GM21528 (cell line): Measurements from ENCODE around the gene MFSD6.
A peak's percentile ranks its signal among the peaks of the same experiment; 100 is the strongest.
"Not testable (repeated sequence)": the region's sequence is repeated elsewhere in the genome, so short reads cannot be mapped to it uniquely, and the experiment has no call there.

ENCODE experiments used
- ATAC-seq: cut with Tn5 transposase; IDR thresholded peaks from one replicate; pipeline ENCODE4 v1.9.1; 2021; ENCODE audit warnings: mild to moderate bottlenecking, moderate library complexity; ENCODE audit not compliant: unreplicated experiment, low FRiP score

The MFSD6 gene

GRCh38 chr2:190404487-190404886 lies 3.7 kb upstream of the MFSD6 start:
- no peak for ATAC-seq

GRCh38 chr2:190405070-190405469 lies 3.1 kb upstream of the MFSD6 start:
- no peak for ATAC-seq

GRCh38 chr2:190405995-190406394 lies 2.2 kb upstream of the MFSD6 start:
- ATAC-seq, result no peak

GRCh38 chr2:190406805-190407204 lies 1.4 kb upstream of the MFSD6 start:
- no peak for ATAC-seq

GRCh38 chr2:190407246-190407661 lies 901 bp upstream of the MFSD6 start:
- no peak for ATAC-seq

- ATAC-seq, result peak; percentile 63
These were observed 550 bp downstream of the MFSD6 start for GRCh38 chr2:190408538-190409271.

- no peak for ATAC-seq
These were observed 1.5 kb downstream of the MFSD6 start for GRCh38 chr2:190409616-190410015.

- ATAC-seq, result no peak
These were observed 2.0 kb downstream of the MFSD6 start for GRCh38 chr2:190410166-190410565.

- no peak for ATAC-seq
These were observed 4.8 kb downstream of the MFSD6 start for GRCh38 chr2:190412966-190413365.

- ATAC-seq, result no peak
These were observed 5.3 kb downstream of the MFSD6 start for GRCh38 chr2:190413421-190413820.

GRCh38 chr2:190415251-190415650 lies 7.1 kb downstream of the MFSD6 start:
- ATAC-seq, result no peak

GRCh38 chr2:190415794-190416775 lies 7.9 kb downstream of the MFSD6 start:
- peak; percentile 50 for ATAC-seq

- ATAC-seq, result no peak
These were observed 9.1 kb downstream of the MFSD6 start for GRCh38 chr2:190417045-190417842.

GRCh38 chr2:190418727-190419126 lies 10.6 kb downstream of the MFSD6 start:
- no peak for ATAC-seq

GRCh38 chr2:190420801-190421200 lies 12.6 kb downstream of the MFSD6 start:
- no peak for ATAC-seq

- ATAC-seq, result no peak
These were observed 17.2 kb downstream of the MFSD6 start for GRCh38 chr2:190425221-190425866.

GRCh38 chr2:190425883-190426658 lies 17.9 kb downstream of the MFSD6 start:
- no peak for ATAC-seq

- not testable (repeated sequence) for ATAC-seq
These were observed 22.7 kb downstream of the MFSD6 start for GRCh38 chr2:190430866-190431265.

- ATAC-seq, result no peak
These were observed 23.8 kb downstream of the MFSD6 start for GRCh38 chr2:190431907-190432306.
